GM10248 (cell line): Measurements from ENCODE around the gene FMNL2.

ENCODE experiments used
- CTCF ChIA-PET: fragments of 300-600 bp; sonication (Branson Sonifier 250); formaldehyde crosslinking; extraction: SDS; loops from one replicate; lab custom pipeline; 2021; ENCODE audit warnings: antibody characterized with exemption; lab: Yijun Ruan, JAX
- POLR2A ChIA-PET: fragments of 350-650 bp; sonication (Branson Sonifier 250); formaldehyde crosslinking; extraction: SDS; loops from one replicate; lab custom pipeline; 2020; ENCODE audit warnings: antibody characterized with exemption; lab: Yijun Ruan, JAX
- DNase-seq: peaks from one replicate; pipeline ENCODE4 v3.0.0; 2012; ENCODE audit errors: extremely low spot score
- CTCF ChIP-seq: IDR thresholded peaks from 2 replicates; pipeline ENCODE4 v1.5.1; 2012; ENCODE audit warnings: mild to moderate bottlenecking, low read depth; ENCODE audit errors: extremely low read depth, missing control alignments, control extremely low read depth

FMNL2 gene

GRCh38 chr2:152571048-152571766 is 236.2 kb downstream of the FMNL2 start:
- no peak for TF ChIP-seq CTCF
- CTCF ChIA-PET = interaction anchor here (1.1 to 1.8 kb wide), 7 partner anchors 11 to 395 kb away, joined by 3 to 5 read pairs (median 4); partner anchors contain the start of gene STAM2
- no peak for DNase-seq
- POLR2A ChIA-PET = no interaction called here

- POLR2A ChIA-PET = no interaction called here
- CTCF ChIA-PET = interaction anchor here (1.1 to 1.8 kb wide), 5 partner anchors 10 to 396 kb away, joined by 4 to 5 read pairs (median 5); partner anchors contain the start of gene STAM2
- no peak for TF ChIP-seq CTCF
- no peak for DNase-seq
These were observed 237.1 kb downstream of the FMNL2 start for GRCh38 chr2:152572031-152572430.

- DNase-seq = peak; percentile 52
- TF ChIP-seq CTCF = no peak
- ChIA-PET CTCF (interaction anchor here (1.0 to 2.0 kb wide), 3 partner anchors 10 to 574 kb away, joined by 3 to 10 read pairs (median 3); no protein-coding TSS in a partner anchor), POLR2A (no interaction called here)
These were observed 238.2 kb downstream of the FMNL2 start for GRCh38 chr2:152573168-152573567.

GRCh38 chr2:152577579-152577978 is 242.6 kb downstream of the FMNL2 start:
- no peak for TF ChIP-seq CTCF
- POLR2A ChIA-PET = no interaction called here
- no peak for DNase-seq
- CTCF ChIA-PET = interaction anchor here (1.3 to 1.5 kb wide), 2 partner anchors 56 to 91 kb away, joined by 3 read pairs; no protein-coding TSS in a partner anchor

GRCh38 chr2:152578573-152578972 is 243.6 kb downstream of the FMNL2 start:
- ChIA-PET CTCF (no interaction called here), POLR2A (no interaction called here)
- DNase-seq = no peak
- TF ChIP-seq CTCF = no peak

- no peak for DNase-seq
- TF ChIP-seq CTCF = no peak
- ChIA-PET CTCF (interaction anchor here (1.0 to 1.5 kb wide), 2 partner anchors 13 to 51 kb away, joined by 3 read pairs; no protein-coding TSS in a partner anchor), POLR2A (no interaction called here)
These were observed 245.7 kb downstream of the FMNL2 start for GRCh38 chr2:152580714-152581113.
